ENCODE measurements around the gene OLFM1. TPM values are rescaled to one million over a fixed set of nuclear protein-coding genes. Genes with fewer than 3 reads are reported as not detected.

OLFM1 gene
- total and polyA plus RNA-seq, 2 donors (not counting 1 experiment from before 2014, with no cell fraction given), result 0.07 TPM; not detected in 1

DNA sequence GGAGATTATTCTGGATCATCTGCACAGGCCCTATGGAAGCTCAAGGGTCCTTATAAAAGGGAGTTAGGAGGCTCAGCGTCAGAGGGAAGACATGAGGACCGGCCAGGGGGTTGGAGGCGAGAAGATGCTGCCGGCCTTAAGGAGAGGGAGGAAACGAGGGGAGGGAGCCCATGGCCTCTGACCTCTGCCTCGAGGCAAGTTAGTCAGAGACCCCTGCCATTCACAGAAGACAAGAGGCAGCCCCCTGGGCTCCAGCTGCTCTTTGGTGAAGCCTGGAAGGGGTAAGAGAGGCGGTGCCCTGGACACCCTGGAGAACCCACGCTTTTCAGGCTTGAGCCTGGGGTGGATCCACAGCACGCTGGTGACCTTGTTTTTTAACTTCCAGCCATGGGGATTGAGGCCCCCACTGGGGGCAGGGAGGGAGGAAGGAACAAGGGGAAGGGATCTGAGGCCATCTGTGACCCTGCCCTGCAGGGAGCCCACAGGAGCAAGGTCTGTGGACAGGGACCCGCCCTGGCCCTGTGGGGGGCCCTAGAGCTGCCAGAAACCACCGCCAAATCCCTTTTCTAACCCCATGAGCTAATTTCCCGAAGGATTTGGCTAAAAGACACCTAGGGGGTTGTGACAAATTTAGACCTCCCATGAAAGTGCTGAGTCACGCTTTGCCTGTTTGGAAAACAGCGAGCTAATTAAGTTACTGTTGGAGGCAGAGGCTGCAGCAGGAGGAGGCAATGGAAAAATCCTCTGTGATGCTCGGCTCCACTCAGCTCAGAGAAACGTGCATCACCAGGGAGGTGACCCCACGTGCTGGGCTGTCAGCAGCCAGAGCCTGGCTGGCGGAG, 49.7 kb downstream of the OLFM1 start:
- no peaks in the 10 kb centered on the region for H3K36me3 ChIP-seq (replicated peaks in 1 of 2; ENCODE audit: control extremely low read depth in 1 of 2, control insufficient read depth in 1 of 2, extremely low read depth in 1 of 2, insufficient read depth in 2 of 2, low read length in 1 of 2)
- WGBS (ENCODE audit: insufficient coverage), result 40% methylated on average over 15 of the region's 18 CpGs
- ATAC-seq (ENCODE audit: low read depth), result no peak
- no peak overlapping the region for H3K27ac ChIP-seq (ENCODE audit: low read length in 2 of 2)
- H3K9me3 ChIP-seq (ENCODE audit: control extremely low read depth in 1 of 3, control insufficient read depth in 2 of 3, insufficient read depth in 1 of 3, low read length in 2 of 3), result peaks cover 0 to 33% (median 0%) of the 10 kb centered on the region in 3 donors
- DNase-seq, result no peak
- H4K20me1 ChIP-seq (ENCODE audit: control insufficient read depth, insufficient read depth, low read length, poor library complexity, severe bottlenecking), result no peaks in the 10 kb centered on the region
- H3K4me1 ChIP-seq (ENCODE audit: control insufficient read depth in 2 of 2, insufficient read depth in 2 of 2, low read length in 2 of 2), result no peaks in the 10 kb centered on the region
- TF ChIP-seq EZH2 (IDR thresholded peaks at IDR 0.05; ENCODE audit: borderline replicate concordance, insufficient read depth, low read depth, low read length, poor library complexity, severe bottlenecking), result no peak
- TF ChIP-seq, protein P1, sequence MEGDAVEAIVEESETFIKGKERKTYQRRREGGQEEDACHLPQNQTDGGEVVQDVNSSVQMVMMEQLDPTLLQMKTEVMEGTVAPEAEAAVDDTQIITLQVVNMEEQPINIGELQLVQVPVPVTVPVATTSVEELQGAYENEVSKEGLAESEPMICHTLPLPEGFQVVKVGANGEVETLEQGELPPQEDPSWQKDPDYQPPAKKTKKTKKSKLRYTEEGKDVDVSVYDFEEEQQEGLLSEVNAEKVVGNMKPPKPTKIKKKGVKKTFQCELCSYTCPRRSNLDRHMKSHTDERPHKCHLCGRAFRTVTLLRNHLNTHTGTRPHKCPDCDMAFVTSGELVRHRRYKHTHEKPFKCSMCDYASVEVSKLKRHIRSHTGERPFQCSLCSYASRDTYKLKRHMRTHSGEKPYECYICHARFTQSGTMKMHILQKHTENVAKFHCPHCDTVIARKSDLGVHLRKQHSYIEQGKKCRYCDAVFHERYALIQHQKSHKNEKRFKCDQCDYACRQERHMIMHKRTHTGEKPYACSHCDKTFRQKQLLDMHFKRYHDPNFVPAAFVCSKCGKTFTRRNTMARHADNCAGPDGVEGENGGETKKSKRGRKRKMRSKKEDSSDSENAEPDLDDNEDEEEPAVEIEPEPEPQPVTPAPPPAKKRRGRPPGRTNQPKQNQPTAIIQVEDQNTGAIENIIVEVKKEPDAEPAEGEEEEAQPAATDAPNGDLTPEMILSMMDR (IDR thresholded peaks at IDR 0.05), result no peak
- no peak overlapping the region for H3K4me3 ChIP-seq (ENCODE audit: control extremely low read depth in 1 of 5, extremely low read depth in 1 of 5, insufficient read depth in 1 of 5, low read depth in 2 of 5, low read length in 4 of 5)
- H3K27me3 ChIP-seq (replicated peaks in 1 of 4; ENCODE audit: control extremely low read depth in 1 of 4, control insufficient read depth in 3 of 4, insufficient read depth in 4 of 4, low read length in 3 of 4), result peaks cover 0 to 4% (median 0%) of the 10 kb centered on the region in 4 experiments
- H3K9me3 Mint-ChIP-seq (ENCODE audit: insufficient read depth), result no peaks in the 10 kb centered on the region
- H3K4me2 ChIP-seq (replicated peaks; ENCODE audit: low read depth, low read length, poor library complexity, severe bottlenecking), result no peak overlapping the region
- H3K4me3 Mint-ChIP-seq, result no peak overlapping the region
- H3K27me3 Mint-ChIP-seq, result peaks cover 7% of the 10 kb centered on the region
- CTCF ChIA-PET, result no interaction called here
- no peaks in the 10 kb centered on the region for H3K4me1 Mint-ChIP-seq
- H2AFZ ChIP-seq (ENCODE audit: insufficient read depth, low read depth, low read length, poor library complexity, severe bottlenecking), result no peak overlapping the region
- POLR2A ChIA-PET, result no interaction called here
- H3K79me2 ChIP-seq (ENCODE audit: control insufficient read depth, insufficient read depth, low read length), result no peaks in the 10 kb centered on the region
- no peak overlapping the region for H3K27ac Mint-ChIP-seq
- no peak overlapping the region for H3K9ac ChIP-seq (ENCODE audit: low read length)
- intact Hi-C loops (cut with micrococcal nuclease), result no loop called here
